Prostate gland (tissue), 2 donors: ENCODE results near the gene CAMKMT.

Experiments
- POLR2A ChIP-seq: fragments of 450-650 bp; IDR thresholded peaks from one replicate; pipeline ENCODE4 v1.6.1; 2016; ENCODE audit warnings: antibody characterized with exemption, mild to moderate bottlenecking
- POLR2AphosphoS5 ChIP-seq: sonication (generic); formaldehyde crosslinking; IDR thresholded peaks from one replicate; pipeline ENCODE4 v1.6.1; 2017; ENCODE audit warnings: antibody characterized with exemption
- TF ChIP-seq, protein P1 (sequence below), 4 experiments: fragments of 200-600 bp in 2 of 4; fragments of 450-650 bp in 2 of 4; sonication (generic) in 2 of 4; IDR thresholded peaks; 1 replicate in 3 of 4; 2 replicates in 1 of 4; pipeline ENCODE4 v1.5.1; 2016 to 2019; ENCODE audit warnings: antibody characterized with exemption in 4 of 4, mild to moderate bottlenecking in 2 of 4, moderate library complexity in 2 of 4

DNA sequence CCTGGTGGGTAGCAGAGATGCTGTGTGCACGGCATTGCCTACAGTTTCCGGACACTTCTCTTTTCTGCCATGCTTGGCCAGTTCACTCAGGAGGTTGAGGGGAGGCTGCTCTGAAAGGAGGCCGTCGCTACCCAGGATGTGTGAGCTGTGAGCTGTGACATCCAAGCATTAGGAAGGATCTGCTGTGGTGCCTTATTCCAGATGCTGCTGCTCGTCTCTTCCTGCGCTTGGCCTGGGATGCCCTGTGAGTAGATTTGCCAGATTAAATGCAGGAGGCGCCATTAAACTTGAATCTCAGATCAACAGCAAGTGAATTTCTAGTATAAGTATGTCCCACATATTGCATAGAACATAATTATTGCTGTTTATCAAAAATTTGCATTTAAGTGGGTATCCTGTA, 455.5 kb downstream of the CAMKMT start:
- TF ChIP-seq, protein P1, sequence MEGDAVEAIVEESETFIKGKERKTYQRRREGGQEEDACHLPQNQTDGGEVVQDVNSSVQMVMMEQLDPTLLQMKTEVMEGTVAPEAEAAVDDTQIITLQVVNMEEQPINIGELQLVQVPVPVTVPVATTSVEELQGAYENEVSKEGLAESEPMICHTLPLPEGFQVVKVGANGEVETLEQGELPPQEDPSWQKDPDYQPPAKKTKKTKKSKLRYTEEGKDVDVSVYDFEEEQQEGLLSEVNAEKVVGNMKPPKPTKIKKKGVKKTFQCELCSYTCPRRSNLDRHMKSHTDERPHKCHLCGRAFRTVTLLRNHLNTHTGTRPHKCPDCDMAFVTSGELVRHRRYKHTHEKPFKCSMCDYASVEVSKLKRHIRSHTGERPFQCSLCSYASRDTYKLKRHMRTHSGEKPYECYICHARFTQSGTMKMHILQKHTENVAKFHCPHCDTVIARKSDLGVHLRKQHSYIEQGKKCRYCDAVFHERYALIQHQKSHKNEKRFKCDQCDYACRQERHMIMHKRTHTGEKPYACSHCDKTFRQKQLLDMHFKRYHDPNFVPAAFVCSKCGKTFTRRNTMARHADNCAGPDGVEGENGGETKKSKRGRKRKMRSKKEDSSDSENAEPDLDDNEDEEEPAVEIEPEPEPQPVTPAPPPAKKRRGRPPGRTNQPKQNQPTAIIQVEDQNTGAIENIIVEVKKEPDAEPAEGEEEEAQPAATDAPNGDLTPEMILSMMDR (IDR thresholded peaks at IDR 0.05) = no peak
- TF ChIP-seq POLR2AphosphoS5 = no peak
- no peak for TF ChIP-seq POLR2A
